Fibroblast of skin of right quadriceps (primary cell): Measurements from ENCODE around the gene PSMC3IP.
"Not testable (repeated sequence)": the region's sequence is repeated elsewhere in the genome, so short reads cannot be mapped to it uniquely, and the experiment has no call there.

ENCODE experiments used
- DNase-seq: peaks from one replicate; pipeline ENCODE4 v3.0.0-alpha.2; 2013

PSMC3IP gene

GRCh38 chr17:42559075-42559474 is 18.5 kb downstream of the PSMC3IP start:
- DNase-seq: no peak

- not testable (repeated sequence) for DNase-seq
These were observed 21.4 kb downstream of the PSMC3IP start for GRCh38 chr17:42555961-42556617.

DNA sequence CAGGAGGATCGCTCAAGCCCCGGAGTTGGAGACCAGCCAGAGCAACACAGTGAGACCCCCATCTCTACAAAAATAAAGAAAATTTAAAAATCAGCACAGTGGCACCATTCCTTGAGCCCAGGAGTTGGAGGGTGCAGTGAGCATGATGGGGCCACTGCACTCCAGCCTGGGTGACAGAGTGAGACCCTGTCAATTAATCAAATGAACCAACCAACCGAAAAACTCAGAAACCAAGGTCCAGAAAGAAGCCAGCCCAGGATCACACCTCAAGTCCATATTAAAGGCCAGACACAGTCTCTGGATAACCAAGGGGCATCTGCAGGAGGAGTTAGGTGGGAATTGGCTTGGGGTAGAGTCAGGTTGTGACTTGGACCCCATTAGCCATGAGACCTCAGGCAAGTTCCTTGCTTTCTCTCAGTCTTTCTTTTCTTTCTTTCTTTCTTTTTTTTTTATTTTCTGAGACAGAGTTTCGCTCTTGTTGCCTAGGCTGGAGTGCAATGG is 22.4 kb downstream of the PSMC3IP start:
- no peak for DNase-seq

DNA sequence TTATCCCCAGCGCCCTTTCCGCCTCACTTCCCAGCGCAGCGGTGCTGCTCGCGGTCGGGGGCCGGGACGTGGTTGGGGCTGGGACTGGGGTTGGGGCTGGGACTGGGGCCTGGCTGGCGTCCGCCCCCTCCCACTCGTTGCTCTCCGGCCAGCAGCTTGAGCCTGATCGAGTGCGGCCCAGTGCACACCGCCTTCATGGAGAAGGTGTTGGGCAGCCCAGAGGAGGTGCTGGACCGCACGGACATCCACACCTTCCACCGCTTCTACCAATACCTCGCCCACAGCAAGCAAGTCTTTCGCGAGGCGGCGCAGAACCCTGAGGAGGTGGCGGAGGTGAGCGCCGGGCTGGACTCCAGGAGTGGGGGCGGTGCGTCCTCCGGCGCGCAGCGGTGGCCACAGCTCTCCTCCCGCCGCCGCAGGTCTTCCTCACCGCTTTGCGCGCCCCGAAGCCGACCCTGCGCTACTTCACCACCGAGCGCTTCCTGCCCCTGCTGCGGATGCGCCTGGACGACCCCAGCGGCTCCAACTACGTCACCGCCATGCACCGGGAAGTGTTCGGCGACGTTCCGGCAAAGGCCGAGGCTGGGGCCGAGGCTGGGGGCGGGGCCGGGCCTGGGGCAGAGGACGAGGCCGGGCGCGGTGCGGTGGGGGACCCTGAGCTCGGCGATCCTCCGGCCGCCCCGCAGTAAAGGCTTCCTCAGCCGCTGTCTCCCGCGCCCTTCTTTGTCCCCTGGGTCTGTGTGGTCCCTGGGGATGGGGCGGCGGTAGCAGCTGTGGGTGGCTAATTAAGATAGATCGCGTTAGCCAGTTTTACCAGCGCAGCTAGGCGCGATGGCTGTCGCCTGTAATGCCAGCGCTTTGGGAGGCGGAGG is 23.0 kb downstream of the PSMC3IP start:
- peak; percentile 82 for DNase-seq

DNA sequence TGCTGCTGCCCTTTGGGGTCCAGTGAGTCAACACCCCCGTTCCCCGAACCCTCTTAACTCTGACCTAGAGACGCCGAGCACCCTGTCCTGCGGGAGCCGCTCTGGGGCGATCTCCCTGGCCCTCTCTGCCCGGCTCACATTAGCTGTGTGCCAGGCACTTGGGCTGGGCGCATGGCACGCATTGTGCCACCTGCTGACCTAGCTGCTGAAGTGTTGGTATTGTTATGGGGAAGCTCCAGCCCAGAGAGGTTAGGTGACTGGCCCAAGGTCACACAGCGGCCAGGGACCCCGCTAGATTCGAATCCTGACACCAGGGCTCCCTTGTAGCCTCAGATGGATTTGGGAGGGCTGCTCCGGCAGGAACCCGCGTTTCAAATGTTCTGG is 23.7 kb downstream of the PSMC3IP start:
- DNase-seq: no peak

GRCh38 chr17:42553161-42553818 is 24.2 kb downstream of the PSMC3IP start:
- DNase-seq: no peak

GRCh38 chr17:42552736-42553135 is 24.8 kb downstream of the PSMC3IP start, which contains the start of gene HSD17B1:
Gene HSD17B1, plus strand, starts transcription at chr17:42552923. Its CDS starts 11 bp downstream, at chr17:42552934.
- not testable (repeated sequence) for DNase-seq

- no peak for DNase-seq
These were observed 28.4 kb downstream of the PSMC3IP start for GRCh38 chr17:42548993-42549755.

DNA sequence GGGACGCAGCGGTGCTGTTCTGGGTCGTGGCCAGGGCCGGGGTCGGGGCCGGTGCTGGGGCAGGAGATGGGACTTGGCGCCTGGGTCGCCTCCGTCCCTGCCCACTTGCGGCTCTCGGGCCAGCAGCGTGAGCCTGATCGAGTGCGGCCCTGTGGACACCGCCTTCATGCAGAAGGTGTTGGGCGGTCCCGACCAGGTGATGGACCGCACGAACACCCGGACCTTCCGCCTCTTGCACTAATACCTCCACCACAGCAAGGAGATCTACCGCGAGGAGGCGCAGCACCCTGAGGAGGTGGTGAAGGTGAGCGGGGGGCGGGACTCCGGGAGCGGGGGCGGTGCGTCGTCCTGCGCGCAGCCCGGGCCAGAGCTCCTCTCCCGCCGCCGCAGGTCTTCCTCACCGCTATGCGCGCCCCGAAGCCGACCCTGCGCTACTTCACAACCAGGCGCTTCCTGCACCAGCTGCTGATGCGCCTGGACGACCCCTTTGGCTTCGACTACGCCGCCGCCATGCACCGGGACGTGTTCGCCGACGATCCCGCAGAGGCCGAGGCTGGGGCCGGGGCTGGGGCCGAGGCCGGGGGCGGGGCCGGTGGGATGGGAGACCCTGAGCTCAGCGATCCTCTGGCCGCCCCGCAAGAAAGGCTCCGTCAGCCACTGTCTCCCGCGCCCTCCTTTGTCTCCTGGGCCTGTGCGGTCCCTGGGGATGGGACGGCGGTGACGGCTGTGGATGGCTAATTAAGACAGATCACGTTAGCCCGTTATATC is 29.3 kb downstream of the PSMC3IP start:
- no peak for DNase-seq

DNA sequence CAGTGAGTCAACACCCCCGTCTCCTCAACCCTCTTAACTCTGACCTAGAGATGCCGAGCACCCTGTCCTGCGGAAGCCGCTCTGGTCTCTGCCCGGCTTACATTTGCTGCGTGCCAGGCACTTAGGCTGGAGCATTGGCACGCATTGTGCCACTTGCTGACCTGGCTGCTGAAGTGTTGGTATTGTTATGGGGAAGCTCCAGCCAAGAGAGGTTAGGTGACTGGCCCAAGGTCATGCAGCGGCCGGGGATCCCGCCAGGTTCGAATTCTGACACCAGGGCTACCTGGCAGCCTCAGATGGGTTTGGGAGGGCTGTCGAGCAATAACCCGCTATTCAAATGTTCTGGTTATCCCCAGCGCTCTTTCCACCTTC is 29.8 kb downstream of the PSMC3IP start:
- no peak for DNase-seq

DNA sequence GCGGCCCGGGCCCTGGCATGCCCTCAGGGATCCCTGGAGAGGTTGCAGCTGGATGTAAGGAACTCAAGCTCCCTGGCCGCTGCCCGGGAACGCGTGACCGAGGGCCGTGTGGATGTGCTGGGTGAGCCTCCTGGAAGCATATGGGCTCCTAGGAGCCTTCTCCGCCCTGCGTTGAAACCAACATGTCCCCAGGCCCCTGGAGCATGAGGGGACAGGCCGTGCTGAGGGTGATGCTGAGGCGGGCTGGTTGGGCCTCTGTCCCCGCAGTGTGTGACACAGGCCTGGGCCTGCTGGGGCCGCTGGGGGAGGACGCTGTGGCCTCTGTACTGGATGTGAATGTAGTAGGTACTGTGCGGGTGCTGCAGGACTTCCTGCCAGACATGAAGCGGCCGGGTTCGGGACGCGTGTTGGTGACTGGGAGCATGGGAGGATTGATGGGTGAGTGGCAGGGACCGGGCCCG is 30.5 kb downstream of the PSMC3IP start:
- no peak for DNase-seq

DNA sequence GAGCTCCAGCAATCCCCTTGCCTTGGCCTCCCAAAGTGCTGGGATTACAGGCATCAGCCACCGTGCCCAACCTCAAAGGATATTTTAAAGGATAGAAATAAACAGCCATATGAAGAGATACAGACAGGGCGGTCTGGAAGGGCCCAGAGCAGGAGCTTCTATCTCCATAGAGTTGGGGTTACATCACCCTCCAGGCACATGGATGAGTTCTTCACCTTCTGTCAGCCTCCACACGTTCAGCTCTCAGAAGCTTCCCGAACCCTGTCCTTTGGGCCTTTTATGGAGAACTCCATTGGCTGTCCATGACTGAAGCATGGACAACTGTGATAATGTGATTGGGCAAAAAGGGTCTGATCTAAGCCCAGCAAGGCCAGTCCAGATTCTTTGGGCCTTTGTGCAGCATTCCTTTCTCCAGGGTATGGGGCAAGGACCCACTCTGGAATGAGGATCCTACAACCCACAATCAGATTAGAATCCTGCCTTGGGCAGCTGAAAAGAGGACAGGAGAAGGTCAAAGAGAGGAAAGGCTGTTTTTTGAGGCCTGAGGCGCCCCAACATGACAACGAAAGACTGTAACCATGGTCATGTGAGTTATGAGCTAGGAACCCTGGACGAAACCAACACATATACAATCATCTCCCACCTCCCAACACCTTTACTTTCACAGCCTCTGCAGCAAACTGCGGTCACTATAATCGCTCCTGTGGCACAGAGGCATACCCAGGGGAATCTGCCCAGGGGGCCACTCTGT is 31.6 kb downstream of the PSMC3IP start:
- DNase-seq: not testable (repeated sequence)

DNA sequence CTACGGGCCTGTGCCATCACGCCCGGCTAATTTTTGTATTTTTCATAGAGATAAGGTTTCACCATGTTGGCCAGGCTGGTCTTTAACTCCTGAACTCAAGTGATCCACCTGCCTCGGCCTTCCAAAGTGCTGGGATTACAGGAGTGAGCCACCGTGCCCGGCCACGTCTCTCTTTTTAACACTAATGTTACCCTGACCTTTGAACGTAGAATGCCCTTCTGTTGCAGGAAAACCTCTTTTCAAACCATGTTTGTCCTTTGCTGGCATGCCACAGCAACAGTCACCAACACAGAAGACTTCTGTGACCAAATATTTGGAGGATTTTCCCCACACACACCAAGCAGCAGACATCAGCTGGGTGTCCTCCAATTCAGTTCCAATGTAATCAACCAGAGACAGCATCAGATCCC is 32.6 kb downstream of the PSMC3IP start:
- DNase-seq: no peak

DNA sequence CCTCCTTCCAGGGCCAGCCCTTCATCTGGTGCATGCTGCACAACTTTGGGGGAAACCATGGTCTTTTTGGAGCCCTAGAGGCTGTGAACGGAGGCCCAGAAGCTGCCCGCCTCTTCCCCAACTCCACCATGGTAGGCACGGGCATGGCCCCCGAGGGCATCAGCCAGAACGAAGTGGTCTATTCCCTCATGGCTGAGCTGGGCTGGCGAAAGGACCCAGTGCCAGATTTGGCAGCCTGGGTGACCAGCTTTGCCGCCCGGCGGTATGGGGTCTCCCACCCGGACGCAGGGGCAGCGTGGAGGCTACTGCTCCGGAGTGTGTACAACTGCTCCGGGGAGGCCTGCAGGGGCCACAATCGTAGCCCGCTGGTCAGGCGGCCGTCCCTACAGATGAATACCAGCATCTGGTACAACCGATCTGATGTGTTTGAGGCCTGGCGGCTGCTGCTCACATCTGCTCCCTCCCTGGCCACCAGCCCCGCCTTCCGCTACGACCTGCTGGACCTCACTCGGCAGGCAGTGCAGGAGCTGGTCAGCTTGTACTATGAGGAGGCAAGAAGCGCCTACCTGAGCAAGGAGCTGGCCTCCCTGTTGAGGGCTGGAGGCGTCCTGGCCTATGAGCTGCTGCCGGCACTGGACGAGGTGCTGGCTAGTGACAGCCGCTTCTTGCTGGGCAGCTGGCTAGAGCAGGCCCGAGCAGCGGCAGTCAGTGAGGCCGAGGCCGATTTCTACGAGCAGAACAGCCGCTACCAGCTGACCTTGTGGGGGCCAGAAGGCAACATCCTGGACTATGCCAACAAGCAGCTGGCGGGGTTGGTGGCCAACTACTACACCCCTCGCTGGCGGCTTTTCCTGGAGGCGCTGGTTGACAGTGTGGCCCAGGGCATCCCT is 34.1 kb downstream of the PSMC3IP start:
- DNase-seq: no peak

GRCh38 chr17:42541041-42541833 is 36.3 kb downstream of the PSMC3IP start:
- no peak for DNase-seq

- DNase-seq: not testable (repeated sequence)
These were observed 37.0 kb downstream of the PSMC3IP start for GRCh38 chr17:42540558-42540957.

DNA sequence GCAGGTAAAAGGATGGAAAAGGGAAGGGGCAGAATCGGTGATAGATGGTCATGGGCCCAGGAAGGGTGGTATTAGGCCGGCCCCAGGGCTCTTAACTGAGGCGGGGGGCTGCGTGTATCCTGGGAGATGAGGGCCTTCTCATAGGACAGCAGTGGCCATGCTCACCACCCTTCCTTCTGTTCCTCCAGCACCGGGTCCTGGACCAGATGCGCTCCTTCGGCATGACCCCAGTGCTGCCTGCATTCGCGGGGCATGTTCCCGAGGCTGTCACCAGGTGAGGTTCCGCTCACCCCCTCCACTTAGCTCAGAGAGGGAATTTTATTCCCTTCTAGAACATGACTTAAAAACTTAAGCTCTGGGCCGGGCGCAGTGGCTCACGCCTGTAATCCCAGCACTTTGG is 39.0 kb downstream of the PSMC3IP start:
- no peak for DNase-seq

GRCh38 chr17:42537826-42538451 is 39.6 kb downstream of the PSMC3IP start:
- DNase-seq: no peak
